Activated CD8-positive, alpha-beta memory T cell treated with anti-CD3 and anti-CD28 coated beads, Interleukin-2, amount 50 U/mL, for 24 hours (primary cell): Measurements from ENCODE around the gene PDPN.

Source experiments
- DNase-seq: peaks from one replicate; pipeline ENCODE4 v3.0.0-alpha.2; 2020; ENCODE audit errors: extremely low read depth

PDPN gene

GRCh38 chr1:13617773-13618172 lies 34.1 kb downstream of the PDPN start:
- DNase-seq: no peak

- DNase-seq: no peak
These were observed 34.9 kb downstream of the PDPN start for GRCh38 chr1:13618483-13618882.

GRCh38 chr1:13619909-13620308 lies 36.3 kb downstream of the PDPN start:
- no peak for DNase-seq

GRCh38 chr1:13620825-13621224 lies 37.2 kb downstream of the PDPN start:
- no peak for DNase-seq

- DNase-seq: no peak
These were observed 38.8 kb downstream of the PDPN start for GRCh38 chr1:13622446-13622845.

GRCh38 chr1:13623021-13623637 lies 39.5 kb downstream of the PDPN start:
- no peak for DNase-seq

- DNase-seq: no peak
These were observed 40.9 kb downstream of the PDPN start for GRCh38 chr1:13624526-13624925.

GRCh38 chr1:13627127-13627526 lies 43.5 kb downstream of the PDPN start:
- DNase-seq: no peak

GRCh38 chr1:13628218-13628617 lies 44.6 kb downstream of the PDPN start:
- no peak for DNase-seq

GRCh38 chr1:13628711-13629110 lies 45.1 kb downstream of the PDPN start:
- DNase-seq: no peak

- DNase-seq: no peak
These were observed 58.8 kb downstream of the PDPN start for GRCh38 chr1:13642306-13643004.

- no peak for DNase-seq
These were observed 59.4 kb downstream of the PDPN start for GRCh38 chr1:13643017-13643416.

- DNase-seq: no peak
These were observed 62.9 kb downstream of the PDPN start for GRCh38 chr1:13646521-13646920.

GRCh38 chr1:13651279-13651678 lies 67.6 kb downstream of the PDPN start:
- DNase-seq: no peak

GRCh38 chr1:13652238-13652637 lies 68.6 kb downstream of the PDPN start:
- no peak for DNase-seq

- DNase-seq: no peak
These were observed 77.9 kb downstream of the PDPN start for GRCh38 chr1:13661539-13661938.

GRCh38 chr1:13662493-13662892 lies 78.9 kb downstream of the PDPN start:
- no peak for DNase-seq

GRCh38 chr1:13663969-13664368 lies 80.3 kb downstream of the PDPN start:
- DNase-seq: no peak

- DNase-seq: no peak
These were observed 80.8 kb downstream of the PDPN start for GRCh38 chr1:13664451-13664850.

GRCh38 chr1:13666317-13666716 lies 82.7 kb downstream of the PDPN start:
- no peak for DNase-seq
